ENCODE data around the gene LARP1B. TPM values are rescaled to one million over a fixed set of nuclear protein-coding genes. Genes with fewer than 3 reads are reported as not detected.

The LARP1B gene
- total RNA-seq, 1 experiment from 2014 or later, result 20.3 TPM

DNA sequence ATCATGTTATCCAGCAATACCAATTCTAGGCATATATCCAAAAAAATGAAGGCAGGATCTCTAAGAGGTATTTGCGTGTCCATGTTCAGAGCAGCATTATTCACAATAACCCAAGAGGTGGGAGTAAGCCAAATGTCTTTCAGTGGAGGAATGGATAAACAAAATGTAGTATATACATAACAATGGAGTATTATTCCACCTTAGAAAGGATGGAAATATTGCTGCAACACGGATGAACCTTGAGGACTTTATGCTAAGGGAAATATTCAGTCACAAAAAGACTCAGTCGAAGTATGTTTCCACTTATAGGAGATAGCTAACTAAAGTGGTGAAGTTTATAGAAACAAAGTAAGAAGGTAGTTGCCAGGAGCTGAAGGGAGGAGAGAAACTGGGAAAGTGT, 74.3 kb downstream of the LARP1B start:
- Histone ChIP-seq H3K9me3 (ENCODE audit: low read depth, low read length, poor library complexity, severe bottlenecking) (no peaks in the 10 kb centered on the region), H3K4me1 (ENCODE audit: insufficient read depth, low read length, poor library complexity, severe bottlenecking) (no peaks in the 10 kb centered on the region), H3K4me3 (ENCODE audit: low read depth, low read length, poor library complexity, severe bottlenecking) (no peak overlapping the region), H3K27me3 (replicated peaks; ENCODE audit: insufficient read depth, low read depth, low read length, poor library complexity) (no peaks in the 10 kb centered on the region), H3K27ac (ENCODE audit: low read depth, low read length, poor library complexity, severe bottlenecking) (no peak overlapping the region), H3K36me3 (ENCODE audit: insufficient read depth, low read length, poor library complexity, severe bottlenecking) (no peaks in the 10 kb centered on the region)
- no TSS peak for BruUV-seq (replicated peaks)
- no peak for DNase-seq (ENCODE audit: low spot score)
- TF ChIP-seq, protein P1, sequence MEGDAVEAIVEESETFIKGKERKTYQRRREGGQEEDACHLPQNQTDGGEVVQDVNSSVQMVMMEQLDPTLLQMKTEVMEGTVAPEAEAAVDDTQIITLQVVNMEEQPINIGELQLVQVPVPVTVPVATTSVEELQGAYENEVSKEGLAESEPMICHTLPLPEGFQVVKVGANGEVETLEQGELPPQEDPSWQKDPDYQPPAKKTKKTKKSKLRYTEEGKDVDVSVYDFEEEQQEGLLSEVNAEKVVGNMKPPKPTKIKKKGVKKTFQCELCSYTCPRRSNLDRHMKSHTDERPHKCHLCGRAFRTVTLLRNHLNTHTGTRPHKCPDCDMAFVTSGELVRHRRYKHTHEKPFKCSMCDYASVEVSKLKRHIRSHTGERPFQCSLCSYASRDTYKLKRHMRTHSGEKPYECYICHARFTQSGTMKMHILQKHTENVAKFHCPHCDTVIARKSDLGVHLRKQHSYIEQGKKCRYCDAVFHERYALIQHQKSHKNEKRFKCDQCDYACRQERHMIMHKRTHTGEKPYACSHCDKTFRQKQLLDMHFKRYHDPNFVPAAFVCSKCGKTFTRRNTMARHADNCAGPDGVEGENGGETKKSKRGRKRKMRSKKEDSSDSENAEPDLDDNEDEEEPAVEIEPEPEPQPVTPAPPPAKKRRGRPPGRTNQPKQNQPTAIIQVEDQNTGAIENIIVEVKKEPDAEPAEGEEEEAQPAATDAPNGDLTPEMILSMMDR (conservative IDR thresholded peaks at IDR 0.05; ENCODE audit: low read depth, low read length), result no peak
- TF ChIP-seq EZH2 (IDR thresholded peaks at IDR 0.05; ENCODE audit: borderline replicate concordance, low read depth, low read length, poor library complexity, severe bottlenecking), result no peak
- ChIA-PET CTCF (no interaction called here), POLR2A (ENCODE audit: low non-redundant PET) (no interaction called here)
- intact Hi-C loops (cut with micrococcal nuclease; ENCODE audit: unreplicated experiment), result no loop called here

GRCh38 chr4:128141866-128142265, 80.8 kb downstream of the LARP1B start:
- intact Hi-C loops (cut with micrococcal nuclease; ENCODE audit: unreplicated experiment), result no loop called here
- POLR2A ChIA-PET (ENCODE audit: low non-redundant PET), result no interaction called here
- Histone ChIP-seq H3K4me1 (ENCODE audit: insufficient read depth, low read length, poor library complexity, severe bottlenecking) (no peaks in the 10 kb centered on the region), H3K27me3 (replicated peaks; ENCODE audit: insufficient read depth, low read depth, low read length, poor library complexity) (no peaks in the 10 kb centered on the region), H3K27ac (ENCODE audit: low read depth, low read length, poor library complexity, severe bottlenecking) (no peak overlapping the region), H3K9me3 (ENCODE audit: low read depth, low read length, poor library complexity, severe bottlenecking) (peaks cover 9% of the 10 kb centered on the region), H3K36me3 (ENCODE audit: insufficient read depth, low read length, poor library complexity, severe bottlenecking) (no peaks in the 10 kb centered on the region), H3K4me3 (ENCODE audit: low read depth, low read length, poor library complexity, severe bottlenecking) (no peak overlapping the region)
- BruUV-seq (replicated peaks), result no TSS peak
- TF ChIP-seq EZH2 (IDR thresholded peaks at IDR 0.05; ENCODE audit: borderline replicate concordance, low read depth, low read length, poor library complexity, severe bottlenecking), result no peak
- TF ChIP-seq, protein P1 (conservative IDR thresholded peaks at IDR 0.05; ENCODE audit: low read depth, low read length), result no peak
- no peak for DNase-seq (ENCODE audit: low spot score)
- CTCF ChIA-PET, result no interaction called here

DNA sequence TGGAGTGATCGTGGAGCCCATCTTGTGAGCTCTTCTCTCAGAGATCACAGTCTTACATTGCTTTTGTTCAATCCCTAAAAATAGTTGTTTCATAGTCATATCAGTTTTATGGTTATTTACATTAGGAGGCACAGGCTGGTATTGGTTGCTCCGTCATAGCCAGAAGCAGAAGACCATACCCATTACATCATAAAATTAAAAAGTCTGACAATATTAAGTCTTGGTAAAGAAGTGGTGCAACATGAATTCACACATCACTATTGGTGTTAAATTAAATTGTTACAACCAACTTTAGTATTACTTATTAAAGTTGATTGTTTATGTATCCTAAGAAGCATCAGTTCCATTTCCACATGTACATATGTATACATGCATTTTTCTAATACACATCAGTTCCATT, 84.6 kb downstream of the LARP1B start:
- no peaks in the 10 kb centered on the region for H3K4me1 ChIP-seq (ENCODE audit: insufficient read depth, low read length, poor library complexity, severe bottlenecking)
- BruUV-seq (replicated peaks), result no TSS peak
- H3K27ac ChIP-seq (ENCODE audit: low read depth, low read length, poor library complexity, severe bottlenecking), result no peak overlapping the region
- TF ChIP-seq EZH2 (IDR thresholded peaks at IDR 0.05; ENCODE audit: borderline replicate concordance, low read depth, low read length, poor library complexity, severe bottlenecking), result no peak
- TF ChIP-seq, protein P1 (conservative IDR thresholded peaks at IDR 0.05; ENCODE audit: low read depth, low read length), result no peak
- intact Hi-C loops (cut with micrococcal nuclease; ENCODE audit: unreplicated experiment), result no loop called here
- ChIA-PET POLR2A (ENCODE audit: low non-redundant PET) (no interaction called here), CTCF (no interaction called here)
- no peaks in the 10 kb centered on the region for H3K27me3 ChIP-seq (replicated peaks; ENCODE audit: insufficient read depth, low read depth, low read length, poor library complexity)
- no peak for DNase-seq (ENCODE audit: low spot score)
- H3K4me3 ChIP-seq (ENCODE audit: low read depth, low read length, poor library complexity, severe bottlenecking), result no peak overlapping the region
- no peaks in the 10 kb centered on the region for H3K36me3 ChIP-seq (ENCODE audit: insufficient read depth, low read length, poor library complexity, severe bottlenecking)
- peaks cover 9% of the 10 kb centered on the region for H3K9me3 ChIP-seq (ENCODE audit: low read depth, low read length, poor library complexity, severe bottlenecking)

Data from A673 (cell line).